ENCODE data around the gene CSNK1D.

CSNK1D gene

DNA sequence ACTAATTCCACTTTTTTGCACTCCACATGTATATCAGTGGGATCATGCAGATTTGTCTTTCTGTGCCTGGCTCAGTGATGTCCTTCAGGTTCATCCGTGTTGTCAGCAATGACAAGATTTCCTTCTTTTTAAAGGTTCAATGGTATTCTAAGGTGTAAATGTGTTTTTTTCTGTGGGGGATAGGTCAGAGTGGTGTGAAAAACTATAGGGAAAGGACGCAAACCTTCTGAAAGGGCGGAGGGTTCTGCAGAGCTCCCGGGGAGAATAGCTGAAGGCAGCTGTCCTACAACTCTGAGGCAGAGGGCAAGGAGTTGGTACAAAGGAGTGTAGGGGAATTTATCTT, 21.9 kb upstream of the CSNK1D start:
- DNase-seq (ENCODE audit: low read depth): no peak

GRCh38 chr17:82294064-82294773, 20.7 kb upstream of the CSNK1D start:
- DNase-seq (ENCODE audit: low read depth): no peak

GRCh38 chr17:82292251-82293154, 19.0 kb upstream of the CSNK1D start:
- peak; percentile 86 for DNase-seq (ENCODE audit: low read depth)

- no peak for DNase-seq (ENCODE audit: low read depth)
These were observed 18.2 kb upstream of the CSNK1D start for GRCh38 chr17:82291582-82292250.

DNA sequence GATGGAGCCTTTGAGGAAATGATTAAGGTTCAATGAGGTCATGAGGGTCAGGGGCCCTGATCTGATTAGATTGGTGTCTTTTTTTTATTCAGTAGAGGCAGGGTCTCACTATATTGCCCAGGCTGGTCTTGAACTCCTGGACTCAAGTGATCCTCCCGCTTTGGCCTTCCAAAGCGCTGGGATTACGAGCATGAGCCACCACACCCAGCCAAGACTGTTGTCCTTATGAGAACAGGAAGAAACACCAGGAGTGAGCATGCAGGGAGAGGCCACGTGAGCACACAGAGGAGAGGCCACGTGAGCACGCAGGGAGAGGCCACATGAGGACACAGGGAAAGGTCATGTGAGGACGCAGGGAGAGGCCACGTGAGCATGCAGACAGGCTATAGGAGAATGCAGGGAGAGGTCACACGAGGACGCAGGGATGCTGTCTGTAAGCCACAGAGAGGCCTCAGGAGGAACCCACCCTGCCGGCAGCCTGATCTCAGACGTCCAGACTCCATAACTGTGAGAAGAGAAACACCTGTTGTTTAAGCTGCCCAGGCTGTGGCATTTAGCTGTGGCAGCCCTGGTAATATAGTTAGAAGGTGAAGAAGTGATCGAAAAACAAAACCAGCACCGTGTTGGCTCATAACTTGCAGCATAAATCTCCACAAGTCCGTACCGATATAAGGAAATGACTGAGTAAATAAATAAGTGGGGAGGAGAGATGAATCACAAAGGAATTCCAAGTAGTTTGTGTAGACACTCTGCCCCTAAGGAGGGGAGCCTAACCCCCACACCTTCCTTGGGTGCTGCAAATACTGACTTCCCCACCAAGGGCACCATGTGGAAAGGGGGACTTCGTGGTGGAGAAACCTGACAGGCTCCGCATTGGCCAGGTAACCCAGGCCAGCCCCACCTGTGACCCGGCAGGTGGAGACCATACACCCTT, 14.6 kb upstream of the CSNK1D start:
- DNase-seq (ENCODE audit: low read depth): no peak

DNA sequence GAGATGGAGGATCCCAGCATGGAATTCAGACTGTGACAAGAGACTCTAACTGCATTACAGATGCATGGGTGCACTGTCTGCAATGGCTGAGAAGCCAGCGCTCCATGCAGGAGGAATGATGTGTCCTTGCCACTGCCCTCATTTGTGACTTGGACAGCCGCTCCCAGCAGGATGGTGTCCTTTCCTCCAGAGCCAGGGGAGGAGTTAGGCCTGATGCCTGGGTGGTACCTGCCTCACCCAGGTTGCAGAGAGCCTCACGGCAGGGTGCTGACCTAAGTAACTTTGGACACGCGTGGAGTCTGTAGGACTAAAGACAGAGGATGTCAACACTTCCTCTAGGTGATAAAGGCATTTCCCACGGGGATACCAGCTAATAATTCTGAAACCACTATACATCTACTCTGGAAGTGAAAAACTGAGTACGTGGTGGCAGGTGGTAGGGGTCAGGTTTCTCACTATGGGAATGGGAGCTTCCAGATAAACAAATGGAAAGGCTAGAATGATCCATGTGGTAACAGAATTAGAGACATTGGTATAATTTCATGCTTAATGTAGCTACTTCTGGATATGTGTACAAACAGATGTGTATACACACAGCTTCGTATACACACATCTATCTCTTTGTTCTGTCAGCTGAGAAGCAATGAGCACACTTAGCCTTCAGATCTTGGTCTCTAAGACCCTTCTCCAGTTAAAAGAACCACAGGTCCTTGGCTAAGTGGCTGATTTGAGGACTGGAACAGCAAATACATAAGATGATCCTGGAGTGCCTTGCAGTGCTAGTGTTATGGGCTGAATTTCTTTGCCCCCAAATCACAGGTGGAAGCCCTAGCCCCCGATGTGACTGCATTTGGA, 13.7 kb upstream of the CSNK1D start:
- DNase-seq (ENCODE audit: low read depth): no peak

- no peak for DNase-seq (ENCODE audit: low read depth)
These were observed 11.6 kb upstream of the CSNK1D start for GRCh38 chr17:82285141-82285540.

DNA sequence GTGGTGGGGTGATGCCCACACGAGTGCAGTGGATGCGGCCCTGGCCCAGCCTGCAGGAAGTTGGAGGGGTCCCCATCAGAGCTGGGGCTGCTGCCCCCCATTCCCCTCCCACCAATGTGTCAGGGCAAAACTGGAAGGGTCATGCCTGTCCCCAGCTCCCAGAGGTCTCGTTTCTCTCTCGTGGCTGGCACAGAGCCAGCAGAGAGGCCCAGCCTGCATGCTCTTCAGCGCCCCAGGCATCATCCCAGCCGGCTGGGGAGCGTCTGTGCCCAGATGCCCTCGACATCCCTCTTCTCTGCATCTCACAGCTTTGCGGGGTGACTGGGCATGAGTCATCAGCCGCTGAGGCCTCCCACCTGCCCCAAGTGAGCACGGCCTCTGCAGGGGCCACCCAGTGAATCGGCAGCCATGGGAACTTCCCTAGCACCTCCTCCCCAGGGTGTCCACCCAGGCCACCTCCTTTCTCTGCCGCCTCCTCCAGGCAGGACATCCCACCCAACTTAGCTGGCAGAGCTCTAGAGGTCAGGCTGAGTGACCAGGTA, 9.8 kb upstream of the CSNK1D start:
- no peak for DNase-seq (ENCODE audit: low read depth)

DNA sequence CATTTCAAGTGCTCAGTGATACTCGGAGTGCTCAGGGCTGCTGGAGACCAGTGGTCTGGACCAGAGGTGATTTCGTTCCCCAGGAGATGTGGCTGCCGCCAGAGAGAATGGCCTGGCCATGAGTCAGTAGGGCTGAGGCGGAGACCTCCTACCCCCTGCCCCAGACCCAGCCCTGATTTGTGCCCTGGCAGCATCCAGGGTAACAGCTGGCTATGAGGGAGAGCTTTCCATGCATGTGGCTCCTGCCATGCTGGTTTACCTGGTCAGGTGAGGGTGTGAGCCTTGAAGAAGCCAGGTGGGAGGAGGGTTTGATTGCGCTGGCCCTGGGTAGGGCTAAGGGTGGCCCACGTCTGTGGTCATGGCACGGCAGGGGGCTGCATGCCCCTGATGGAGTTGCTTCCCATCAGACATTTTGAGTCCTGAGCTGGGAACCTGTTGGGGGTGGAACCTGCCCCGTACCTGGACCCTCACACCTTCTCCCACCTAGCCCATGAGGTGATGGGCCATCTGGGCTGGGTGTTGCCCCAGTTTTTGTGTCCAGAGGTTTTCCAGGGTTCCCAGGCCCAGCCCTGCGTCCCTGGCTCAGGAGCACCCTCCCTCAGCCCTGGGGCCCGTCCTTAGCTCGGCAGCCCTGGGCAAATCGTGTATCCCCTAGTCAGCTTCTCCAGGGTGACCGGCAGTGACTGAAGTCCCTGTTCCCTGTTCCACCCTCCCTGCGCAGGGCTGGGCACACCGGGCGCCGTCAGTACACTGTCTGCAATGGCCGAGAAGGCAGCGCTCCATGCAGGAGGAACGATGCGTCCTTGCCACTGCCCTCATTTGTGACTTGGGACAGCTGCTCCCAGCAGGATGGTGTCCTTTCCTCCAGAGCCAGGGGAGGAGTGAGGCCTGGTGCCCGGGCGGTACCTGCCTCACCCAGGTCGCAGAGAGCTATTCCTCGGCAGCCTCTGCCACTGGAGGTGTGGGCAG, 9.0 kb upstream of the CSNK1D start:
- DNase-seq (ENCODE audit: low read depth): no peak

DNA sequence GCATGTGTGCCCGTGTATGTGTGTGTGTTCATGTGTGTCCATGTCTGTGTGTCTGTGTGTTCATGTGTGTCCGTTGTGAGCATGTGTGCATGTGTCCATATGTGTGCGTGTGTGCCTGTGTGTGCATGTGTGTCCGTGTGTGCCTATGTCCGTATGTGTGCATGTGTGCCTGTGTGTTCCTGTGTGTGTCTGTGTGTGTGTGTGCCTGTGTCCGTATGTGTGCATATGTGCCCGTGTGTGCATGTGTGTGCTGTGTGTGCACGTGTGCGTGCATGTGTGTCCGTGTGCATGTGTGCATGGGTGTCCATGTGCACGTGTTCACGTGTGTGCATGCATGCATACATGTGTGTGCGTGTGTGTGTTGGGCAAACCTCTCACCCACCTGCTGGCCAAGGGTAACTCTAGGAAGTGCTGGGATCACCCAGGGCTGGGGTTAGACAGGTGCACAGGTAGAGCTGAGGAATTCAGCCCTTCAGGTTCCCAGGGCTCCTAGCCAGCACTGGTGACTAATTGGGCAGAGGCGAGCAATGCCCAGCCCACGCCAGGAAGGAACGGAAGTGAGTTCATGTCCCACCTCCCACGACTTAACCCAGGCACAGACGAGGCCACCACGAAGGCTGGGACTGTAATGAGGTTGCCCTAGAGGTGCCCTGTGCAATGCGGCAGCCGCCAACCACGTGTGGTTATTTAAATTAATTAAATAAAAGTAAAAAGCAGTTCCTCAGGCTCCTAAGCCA, 8.2 kb upstream of the CSNK1D start:
- no peak for DNase-seq (ENCODE audit: low read depth)

- no peak for DNase-seq (ENCODE audit: low read depth)
These were observed 7.6 kb upstream of the CSNK1D start for GRCh38 chr17:82281076-82281475.

DNA sequence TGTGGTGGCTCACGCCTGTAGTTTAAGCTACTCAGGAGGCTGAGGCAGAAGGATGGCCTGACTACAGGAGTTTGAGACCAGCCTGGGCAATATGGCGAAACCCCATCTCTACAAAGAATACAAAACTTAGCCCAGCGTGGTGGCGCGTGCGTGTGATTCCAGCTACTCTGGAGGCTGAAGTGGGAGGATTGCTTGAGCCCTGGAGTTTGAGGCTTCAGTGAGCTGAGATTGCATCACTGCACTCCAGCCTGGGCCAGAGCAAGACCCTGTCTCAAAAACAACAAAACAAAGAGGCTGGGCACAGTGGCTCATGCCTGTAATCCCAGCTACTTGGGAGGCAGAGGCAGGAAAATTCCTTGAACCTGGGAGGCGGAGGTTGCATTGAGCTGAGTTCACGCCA, 7.0 kb upstream of the CSNK1D start:
- DNase-seq (ENCODE audit: low read depth): no peak

DNA sequence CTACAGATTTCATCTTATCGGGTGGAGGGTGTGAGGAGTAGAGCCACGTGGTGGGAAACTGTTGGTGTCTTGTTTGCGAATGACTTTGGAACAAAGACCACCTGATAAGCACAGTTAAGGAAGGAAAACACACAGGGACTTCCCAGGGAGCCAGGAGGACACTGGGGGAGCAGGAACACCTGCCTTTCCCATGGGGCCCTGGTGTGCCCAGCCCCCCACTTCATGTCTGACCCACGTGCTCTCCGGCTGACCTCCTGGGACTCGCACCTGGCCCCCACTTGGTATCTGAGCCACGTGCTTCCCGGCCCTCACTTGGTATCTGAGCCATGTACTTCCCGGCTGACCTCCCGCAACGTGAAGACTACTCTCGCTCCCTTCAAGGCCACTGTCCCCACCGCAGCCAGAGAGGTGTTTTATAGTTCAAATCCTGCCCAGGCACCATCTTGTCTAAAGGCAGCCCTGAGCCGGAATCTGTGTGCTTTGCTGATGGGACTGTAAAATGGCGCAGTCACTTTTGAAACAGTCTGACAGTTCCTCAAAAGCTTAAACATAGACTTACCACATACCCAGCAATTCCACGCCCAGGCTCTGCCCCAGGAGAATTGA, 5.4 kb upstream of the CSNK1D start:
- DNase-seq (ENCODE audit: low read depth): no peak

GRCh38 chr17:82278308-82278707, 4.8 kb upstream of the CSNK1D start:
- no peak for DNase-seq (ENCODE audit: low read depth)

DNA sequence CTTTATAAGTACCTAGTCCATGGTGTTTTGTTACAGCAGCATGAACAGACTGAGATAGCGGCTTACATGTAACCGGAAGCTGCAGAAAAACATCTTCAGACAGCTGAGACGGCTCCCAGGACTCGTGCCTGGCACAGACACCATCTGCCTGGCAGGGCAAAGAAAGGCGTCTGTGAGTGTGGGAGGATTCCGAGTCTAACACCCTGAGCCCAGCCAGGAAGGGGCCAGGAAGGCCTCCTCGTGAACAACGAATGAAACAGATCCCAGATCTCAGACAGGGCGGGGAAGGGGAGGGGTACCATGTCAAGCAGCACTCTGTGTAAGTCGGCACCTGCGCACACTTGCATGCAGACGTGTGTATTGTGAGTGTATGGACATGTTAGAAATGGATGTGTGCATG, 4.4 kb upstream of the CSNK1D start:
- no peak for DNase-seq (ENCODE audit: low read depth)

GRCh38 chr17:82276938-82277337, 3.4 kb upstream of the CSNK1D start:
- DNase-seq (ENCODE audit: low read depth): no peak

DNA sequence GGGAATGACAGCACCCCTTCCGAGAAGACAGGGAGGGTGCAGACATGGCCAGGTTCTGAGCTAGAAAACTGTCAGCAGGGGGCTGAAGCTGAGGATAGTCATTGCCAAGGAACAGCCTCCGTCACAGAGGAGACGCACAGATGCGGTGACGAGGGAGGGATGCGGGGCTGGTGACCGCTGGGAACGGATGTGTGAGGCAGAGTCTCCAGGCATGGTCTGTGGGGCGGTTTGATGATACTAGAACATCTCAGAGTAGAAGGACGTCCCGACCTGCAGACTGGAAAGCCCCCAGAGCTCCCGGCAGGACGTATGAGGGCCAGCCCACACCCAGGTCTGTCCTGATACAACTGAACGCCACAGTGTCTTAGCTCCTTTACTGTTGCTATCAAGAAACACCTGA, 1.8 kb upstream of the CSNK1D start:
- DNase-seq (ENCODE audit: low read depth): no peak

Measured in stimulated activated CD8-positive, alpha-beta memory T cell treated with anti-CD3 and anti-CD28 coated beads, Interleukin-4, amount 100 ng/mL, for 24 hours (primary cell).